IgD-negative memory B cell (primary cell): ENCODE results near the gene MYBPC2. TPM values are rescaled to one million over a fixed set of nuclear protein-coding genes. Genes with fewer than 3 reads are reported as not detected.
A peak's percentile ranks its signal among the peaks of the same experiment; 100 is the strongest.
"Not testable (repeated sequence)": the region's sequence is repeated elsewhere in the genome, so short reads cannot be mapped to it uniquely, and the experiment has no call there.

ENCODE experiments used
- H3K27ac Mint-ChIP-seq, 3 donors: one replicate each; pipeline ENCODE4 v1.8.0; 2020 to 2022; ENCODE audit warnings: mild to moderate bottlenecking in 3 of 3, mixed read lengths in 3 of 3, moderate library complexity in 1 of 3
- H3K27me3 Mint-ChIP-seq: one replicate; pipeline ENCODE4 v1.8.0; 2021; ENCODE audit warnings: mixed read lengths
- H3K36me3 Mint-ChIP-seq: one replicate; pipeline ENCODE4 v1.8.0; 2020; ENCODE audit warnings: mild to moderate bottlenecking, mixed read lengths
- H3K4me1 Mint-ChIP-seq, 3 donors: one replicate each; pipeline ENCODE4 v1.8.0; 2020 to 2022; ENCODE audit warnings: mixed read lengths in 3 of 3, mild to moderate bottlenecking in 1 of 3
- H3K4me3 Mint-ChIP-seq, 4 donors: one replicate each; pipeline ENCODE4 v1.8.0; 2020 to 2022; ENCODE audit warnings: mild to moderate bottlenecking in 4 of 4, mixed read lengths in 4 of 4, moderate library complexity in 3 of 4
- H3K9me3 Mint-ChIP-seq, 3 donors: one replicate each; pipeline ENCODE4 v1.8.0; 2020 to 2021; ENCODE audit warnings: mixed read lengths in 3 of 3, mild to moderate bottlenecking in 1 of 3
- polyA plus RNA-seq: library from polyadenylated mRNA; unstranded; fragments of 300-500 nt; fragmentation: Illumina TruSeq; gene quantifications from one replicate; pipeline ENCODE4 v1.2.3, GENCODE V29; 2021

The MYBPC2 gene
- polyA plus RNA-seq, result 1.3 TPM

DNA sequence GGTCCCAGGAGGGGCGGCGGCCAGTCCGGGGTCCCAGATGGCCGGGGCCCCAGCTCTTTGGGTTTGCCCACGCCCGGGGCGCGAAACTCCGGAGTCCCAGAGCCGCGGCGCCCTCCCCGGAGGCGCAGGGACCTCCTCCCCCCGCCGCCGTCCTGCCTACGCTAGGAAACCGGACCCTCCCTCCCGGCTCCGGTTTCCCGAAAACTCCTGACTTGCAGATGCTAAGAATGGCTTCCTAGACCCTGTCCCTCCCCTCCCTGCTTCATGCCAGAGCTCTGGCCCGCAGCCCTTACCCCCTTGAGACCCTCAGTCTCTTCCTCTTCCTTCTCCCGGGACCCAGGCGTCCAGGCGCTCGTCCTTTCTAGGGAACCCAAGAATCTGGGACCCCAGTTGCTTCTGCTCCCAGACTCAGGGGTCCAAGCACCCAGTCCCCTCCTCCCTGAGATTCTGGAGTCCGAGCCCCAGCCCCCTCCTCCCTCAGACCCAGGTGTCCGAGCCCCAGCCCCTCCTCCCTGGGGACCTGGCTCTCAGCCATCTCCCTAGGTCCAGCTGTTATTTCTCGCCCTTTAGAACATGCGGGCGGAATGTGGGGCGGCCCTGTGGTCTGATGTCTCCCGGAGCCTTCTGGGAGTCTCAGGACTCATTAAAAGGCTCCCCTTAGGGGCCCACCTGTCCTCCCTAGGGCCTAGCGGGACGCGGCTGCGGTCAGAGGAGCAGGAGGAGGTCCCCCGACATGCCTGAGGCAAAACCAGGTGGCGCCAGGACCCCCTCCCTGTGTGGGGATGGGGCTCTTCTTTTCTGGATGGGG is at the start of gene MYBPC2:
Gene MYBPC2 (plus strand): TSS at position 672 of the 808 bp plus-strand sequence. CDS start 62 bp downstream, at position 734.
- no peaks in the 10 kb centered on the region for H3K27me3 Mint-ChIP-seq
- peaks cover 30 to 44% (median 41%) of the 10 kb centered on the region in 3 donors for H3K4me1 Mint-ChIP-seq
- no peaks in the 10 kb centered on the region for H3K36me3 Mint-ChIP-seq
- H3K9me3 Mint-ChIP-seq, result no peaks in the 10 kb centered on the region
- H3K4me3 Mint-ChIP-seq, result peak within 1 kb of the TSS; percentile 90 to 96 (median 91)
- peak within 1 kb of the TSS; percentile 97 to 100 (median 100) for H3K27ac Mint-ChIP-seq

DNA sequence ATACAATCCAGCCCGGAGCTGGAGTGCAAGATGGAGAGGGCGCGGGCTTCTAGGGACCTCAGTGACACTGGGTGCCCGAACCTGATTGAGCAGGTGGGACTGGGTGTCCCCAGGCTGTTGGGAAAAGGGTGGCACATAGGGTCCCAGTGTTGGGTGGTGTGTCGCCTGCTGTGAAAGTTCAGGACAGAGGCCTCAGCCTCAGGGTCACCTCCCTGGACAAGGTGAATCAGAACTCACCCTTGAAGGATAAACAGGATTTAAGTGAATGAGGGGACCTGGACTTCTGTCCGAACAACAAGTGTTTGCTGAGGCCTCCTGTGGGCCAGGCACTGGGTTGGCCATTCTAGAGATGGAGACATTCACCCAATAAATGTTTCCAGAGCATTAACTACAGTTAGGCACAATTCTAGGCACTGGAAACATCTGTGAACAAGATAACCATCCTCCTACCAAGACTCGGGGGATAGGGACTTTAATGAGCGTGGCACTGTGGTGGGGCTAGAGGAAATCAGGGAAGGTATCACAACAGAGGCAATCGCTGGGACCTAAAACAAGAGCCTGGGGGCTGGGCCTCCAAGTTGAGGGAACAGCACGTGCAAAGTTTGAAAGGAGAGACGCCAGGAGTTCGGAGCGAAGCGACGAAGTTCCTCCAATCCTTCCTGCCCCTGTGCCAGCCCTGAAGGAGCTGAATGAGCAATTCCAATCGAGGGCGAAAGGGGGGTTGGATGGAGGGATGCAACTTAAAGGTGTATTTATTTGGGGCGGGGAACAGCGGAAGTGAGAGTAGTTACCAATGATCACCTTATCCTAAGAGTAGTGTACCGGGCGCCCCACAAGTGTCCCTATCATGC is 49.5 kb upstream of the MYBPC2 start:
- H3K4me1 Mint-ChIP-seq, result peaks cover 10 to 21% (median 16%) of the 10 kb centered on the region in 3 donors
- no peaks in the 10 kb centered on the region for H3K9me3 Mint-ChIP-seq
- H3K27ac Mint-ChIP-seq, result peak overlapping the region; percentile 93 to 97 (median 95)
- peak overlapping the region; percentile 76 to 98 (median 94) for H3K4me3 Mint-ChIP-seq
- peaks cover 4% of the 10 kb centered on the region for H3K36me3 Mint-ChIP-seq
- peaks cover 2% of the 10 kb centered on the region for H3K27me3 Mint-ChIP-seq

DNA sequence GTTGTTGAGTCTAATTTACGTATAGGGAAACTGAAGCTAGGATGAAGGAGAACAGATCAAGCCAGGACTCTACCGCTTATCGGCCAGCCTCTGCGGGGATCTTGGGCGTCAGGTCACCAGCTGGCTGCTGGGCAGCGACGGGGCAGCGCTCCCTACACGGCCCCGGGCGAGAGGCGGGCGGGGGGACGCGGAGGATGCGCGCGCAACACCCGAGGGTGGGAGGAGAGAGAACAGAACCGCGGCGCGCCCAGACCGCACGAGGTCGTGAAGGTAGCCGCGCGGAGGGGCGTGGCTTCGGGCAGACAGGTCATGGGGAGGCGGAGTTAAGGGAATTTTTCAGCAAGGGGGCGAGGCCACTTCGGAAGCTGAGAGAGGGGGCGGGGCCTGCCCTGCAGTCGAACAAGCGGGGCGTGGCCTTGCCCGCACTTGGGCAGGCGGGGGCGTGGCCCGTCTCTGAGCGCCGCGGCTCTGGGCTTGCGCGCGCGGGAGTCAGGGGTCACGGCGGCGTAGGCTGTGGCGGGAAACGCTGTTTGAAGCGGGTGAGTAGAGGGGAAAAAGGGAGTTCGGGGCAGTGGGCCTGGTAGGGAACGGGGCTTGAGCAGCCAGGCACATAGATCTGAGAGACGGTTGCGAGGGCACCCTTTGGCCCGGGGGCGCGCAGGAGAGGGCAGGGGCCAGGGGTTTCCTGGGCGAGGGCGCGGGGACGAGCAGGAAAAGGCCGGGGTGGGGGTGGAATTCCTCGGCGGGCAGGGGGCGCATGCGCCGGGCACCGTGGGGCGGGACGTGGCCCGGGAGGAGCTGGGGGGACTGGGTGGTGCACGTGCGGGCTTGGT is 48.6 kb upstream of the MYBPC2 start, which contains the start of gene POLD1:
Gene POLD1 (plus strand): TSS at position 496 of the 833 bp plus-strand sequence. CDS start 14,505 bp downstream, outside the sequence.
- peaks cover 2% of the 10 kb centered on the region for H3K27me3 Mint-ChIP-seq
- H3K9me3 Mint-ChIP-seq, result no peaks in the 10 kb centered on the region
- peak within 1 kb of the TSS; percentile 76 to 98 (median 94) for H3K4me3 Mint-ChIP-seq
- peak within 1 kb of the TSS; percentile 93 to 97 (median 95) for H3K27ac Mint-ChIP-seq
- peaks cover 4% of the 10 kb centered on the region for H3K36me3 Mint-ChIP-seq
- peaks cover 8 to 21% (median 16%) of the 10 kb centered on the region in 3 donors for H3K4me1 Mint-ChIP-seq

DNA sequence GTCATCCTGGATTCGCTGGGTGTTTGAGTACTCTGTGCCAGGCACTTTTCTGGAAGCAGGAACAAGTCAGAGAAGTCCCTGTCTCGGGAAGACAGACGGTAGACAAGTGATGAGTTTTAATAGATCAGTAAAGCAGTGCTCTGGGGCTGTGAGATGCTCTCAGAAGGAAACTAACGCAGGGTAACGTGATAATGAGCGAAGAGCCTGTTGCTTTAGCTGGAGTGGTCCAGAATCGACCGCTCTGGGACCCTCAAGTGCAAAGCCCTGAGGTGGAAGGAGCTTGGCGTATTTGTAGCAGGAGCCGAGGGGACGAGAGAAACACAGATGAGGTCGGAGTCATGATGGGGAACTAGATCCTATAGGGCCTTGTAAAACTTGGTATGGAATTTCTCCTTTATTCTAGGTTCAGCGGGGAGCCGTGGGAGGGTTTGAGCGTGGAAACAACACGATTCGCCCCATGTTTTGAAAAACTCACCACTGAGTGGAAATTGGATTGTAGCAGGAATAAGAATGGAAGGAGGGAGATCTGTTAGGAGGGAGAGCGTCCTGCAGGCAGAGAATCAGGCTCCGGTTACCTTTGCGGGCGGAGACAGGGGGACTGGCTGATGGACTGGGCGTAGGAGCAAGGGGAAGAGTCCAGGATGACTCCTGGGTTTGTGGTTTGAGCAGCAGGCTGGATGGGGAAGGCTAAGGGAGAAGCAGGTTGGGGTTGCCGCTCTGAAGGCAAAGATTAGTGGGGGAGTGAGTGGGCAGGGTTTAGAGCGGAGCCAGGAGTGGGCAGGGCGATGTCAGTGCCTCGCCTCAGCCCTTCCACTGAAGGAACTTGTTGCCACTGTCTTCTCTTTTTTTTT is 47.8 kb upstream of the MYBPC2 start:
- Mint-ChIP-seq H3K27ac (peak overlapping the region; percentile 93 to 97 (median 95)), H3K36me3 (peaks cover 2% of the 10 kb centered on the region), H3K9me3 (no peaks in the 10 kb centered on the region), H3K4me1 (peaks cover 6 to 21% (median 16%) of the 10 kb centered on the region in 3 donors), H3K4me3 (peak overlapping the region; percentile 76 to 98 (median 94)), H3K27me3 (peaks cover 2% of the 10 kb centered on the region)

DNA sequence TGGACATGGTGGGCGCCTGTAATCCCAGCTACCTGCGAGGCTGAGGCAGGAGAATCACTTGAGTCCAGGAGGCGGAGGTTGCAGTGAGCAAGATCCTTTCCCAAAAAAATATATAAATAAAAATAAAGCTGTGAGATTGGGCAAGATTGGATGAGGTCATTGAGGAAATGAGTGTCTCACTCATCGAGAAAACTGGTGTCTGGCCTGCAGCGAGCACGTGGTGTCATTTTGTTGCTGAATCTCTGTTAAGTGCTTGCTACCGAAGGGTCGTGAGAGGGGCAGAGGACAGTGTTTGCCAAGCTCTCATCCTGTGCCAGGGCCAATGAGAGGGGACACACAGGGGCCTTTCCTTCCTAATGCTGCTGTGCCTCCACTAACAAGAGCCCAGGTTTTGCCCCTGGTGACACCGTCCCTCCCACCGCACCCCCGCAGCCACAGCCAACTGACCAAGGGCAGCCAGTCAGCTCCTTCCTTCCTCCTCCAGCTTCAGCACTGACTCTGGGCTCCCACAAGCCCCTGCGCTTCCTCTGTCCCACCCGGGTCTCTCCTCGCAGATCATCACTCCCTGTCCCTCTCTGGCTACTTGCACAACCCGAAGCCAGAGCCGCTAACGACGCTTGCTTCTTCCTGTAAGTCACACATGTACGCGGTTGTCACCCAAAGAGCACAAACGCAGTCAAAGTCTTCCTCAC is 45.4 kb upstream of the MYBPC2 start:
- Mint-ChIP-seq H3K27me3 (peaks cover 2% of the 10 kb centered on the region), H3K4me1 (peaks cover 6 to 21% (median 16%) of the 10 kb centered on the region in 3 donors), H3K4me3 (peak overlapping the region in 1 of 4 donors; percentile 88), H3K36me3 (peaks cover 4% of the 10 kb centered on the region), H3K27ac (peak overlapping the region in 1 of 3 donors; percentile 79), H3K9me3 (no peaks in the 10 kb centered on the region)

DNA sequence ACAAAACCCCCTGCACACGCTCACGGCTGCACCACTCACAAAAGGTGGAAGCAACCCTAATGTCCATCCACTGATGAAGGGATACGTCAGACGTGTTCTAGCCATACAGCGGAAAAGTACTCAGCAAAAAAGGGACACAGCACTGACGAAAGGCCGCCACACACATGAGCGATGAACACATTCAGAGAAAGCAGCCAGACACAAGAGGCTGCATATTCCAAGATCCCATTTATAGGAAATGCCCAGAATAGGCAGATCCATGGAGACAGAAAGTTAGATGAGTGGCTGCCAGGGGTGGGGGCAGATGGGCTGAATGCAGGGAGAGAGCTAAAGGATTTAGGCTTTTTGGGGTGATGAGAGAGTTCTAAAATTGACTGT is 44.8 kb upstream of the MYBPC2 start:
- H3K4me3 Mint-ChIP-seq, result peak overlapping the region in 1 of 4 donors; percentile 88

DNA sequence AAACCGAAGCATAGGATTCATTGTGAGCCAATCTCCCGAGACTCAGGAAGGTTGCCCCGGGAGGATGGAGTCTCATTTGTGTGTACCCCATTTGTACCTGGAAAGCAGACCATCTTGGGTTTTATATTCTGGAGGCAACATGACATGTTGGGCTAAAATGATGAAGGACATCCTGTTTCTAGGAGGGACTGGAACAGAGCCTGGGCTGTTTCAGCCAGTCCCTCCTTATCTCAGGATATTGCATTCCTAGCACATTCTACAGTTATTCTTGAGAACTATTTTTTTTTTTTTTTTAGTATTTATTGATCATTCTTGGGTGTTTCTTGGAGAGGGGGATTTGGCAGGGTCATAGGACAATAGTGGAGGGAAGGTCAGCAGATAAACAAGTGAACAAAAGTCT is 42.4 kb upstream of the MYBPC2 start:
- H3K27me3 Mint-ChIP-seq, H3K4me1 Mint-ChIP-seq, H3K27ac Mint-ChIP-seq, H3K9me3 Mint-ChIP-seq, H3K4me3 Mint-ChIP-seq, H3K36me3 Mint-ChIP-seq: not testable (repeated sequence)

More for the DNA sequence above, 44.8 kb upstream of the MYBPC2 start:
- H3K36me3 Mint-ChIP-seq, result peaks cover 5% of the 10 kb centered on the region
- H3K9me3 Mint-ChIP-seq, result no peaks in the 10 kb centered on the region
- H3K27me3 Mint-ChIP-seq, result peaks cover 2% of the 10 kb centered on the region
- peaks cover 6 to 21% (median 16%) of the 10 kb centered on the region in 3 donors for H3K4me1 Mint-ChIP-seq
- H3K27ac Mint-ChIP-seq, result peak overlapping the region in 1 of 3 donors; percentile 79

DNA sequence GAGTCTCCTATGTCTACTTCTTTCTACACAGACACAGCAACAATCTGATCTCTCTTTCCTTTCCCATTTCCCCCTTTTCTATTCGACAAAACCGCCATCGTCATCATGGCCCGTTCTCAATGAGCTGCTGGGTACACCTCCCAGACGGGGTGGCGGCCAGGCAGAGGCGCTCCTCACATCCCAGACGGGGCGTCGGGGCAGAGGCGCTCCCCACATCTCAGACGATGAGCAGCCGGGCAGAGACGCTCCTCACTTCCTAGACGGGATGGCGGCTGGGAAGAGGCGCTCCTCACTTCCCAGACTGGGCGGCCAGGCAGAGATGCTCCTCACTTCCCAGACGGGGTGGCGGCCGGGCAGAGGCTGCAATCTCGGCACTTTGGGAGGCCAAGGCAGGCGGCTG is 41.7 kb upstream of the MYBPC2 start:
- H3K9me3 Mint-ChIP-seq, H3K4me1 Mint-ChIP-seq, H3K27ac Mint-ChIP-seq, H3K27me3 Mint-ChIP-seq, H3K4me3 Mint-ChIP-seq, H3K36me3 Mint-ChIP-seq: not testable (repeated sequence)

DNA sequence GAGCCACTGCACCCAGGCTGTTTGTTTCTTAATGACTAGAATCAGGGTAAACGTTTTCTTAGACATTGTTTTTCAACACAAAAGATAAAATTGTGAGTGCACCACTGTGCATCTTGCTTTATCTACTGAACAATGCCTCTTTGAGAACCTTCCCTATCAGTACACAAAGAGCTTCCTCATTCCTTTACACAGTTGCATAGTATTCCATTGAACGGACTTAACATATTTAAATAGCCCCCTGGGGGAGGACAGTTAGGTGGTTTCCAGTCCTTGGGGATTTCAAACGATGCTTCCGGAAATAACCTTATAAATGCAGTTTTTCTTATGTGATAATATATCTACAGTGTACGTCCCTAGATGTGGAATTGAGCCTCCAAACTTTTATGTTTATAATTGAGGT is 39.9 kb upstream of the MYBPC2 start:
- H3K27ac Mint-ChIP-seq, result no peak overlapping the region
- peaks cover 0 to 4% (median 4%) of the 10 kb centered on the region in 3 donors for H3K4me1 Mint-ChIP-seq
- no peaks in the 10 kb centered on the region for H3K9me3 Mint-ChIP-seq
- peaks cover 8% of the 10 kb centered on the region for H3K36me3 Mint-ChIP-seq
- no peaks in the 10 kb centered on the region for H3K27me3 Mint-ChIP-seq
- no peak overlapping the region for H3K4me3 Mint-ChIP-seq

DNA sequence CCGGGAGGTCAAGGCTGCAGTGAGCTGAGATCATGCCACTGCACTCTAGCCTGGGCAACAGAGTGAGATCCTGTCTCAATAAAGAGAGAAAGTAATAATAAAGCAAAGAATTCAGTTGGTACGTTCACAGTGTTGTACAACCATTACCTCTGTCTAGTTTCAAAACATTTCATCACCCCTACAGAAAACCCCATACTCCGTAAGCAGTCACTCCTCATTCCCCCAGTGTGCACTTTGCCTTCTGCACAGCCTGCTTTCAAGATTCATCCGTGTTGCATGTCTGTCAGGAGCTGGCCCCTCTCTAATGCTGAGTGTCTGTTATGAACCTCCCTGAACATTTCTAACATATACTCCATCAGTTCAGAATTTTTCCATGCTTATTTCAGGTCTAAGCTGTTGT is 39.1 kb upstream of the MYBPC2 start:
- peak overlapping the region in 1 of 3 donors; percentile 47 for H3K27ac Mint-ChIP-seq

DNA sequence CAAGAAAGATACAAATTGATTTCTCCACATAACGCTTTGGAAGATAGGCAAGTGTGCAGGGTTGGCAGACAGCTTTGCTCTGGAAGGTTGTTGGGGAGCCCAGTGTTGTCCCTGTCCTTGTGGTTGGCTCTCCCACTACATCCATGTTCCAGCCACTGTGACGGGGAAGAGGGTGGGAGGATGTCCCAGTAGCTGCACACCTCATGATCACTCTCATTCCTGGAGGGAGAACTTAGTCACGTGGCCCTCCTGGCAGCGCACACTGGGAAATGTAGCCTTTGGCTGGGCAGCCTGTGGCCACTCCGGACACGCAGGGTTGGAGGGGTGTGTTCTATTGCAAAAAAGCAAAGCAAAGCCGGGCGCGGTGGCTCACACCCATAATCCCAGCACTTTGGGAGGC is 38.7 kb upstream of the MYBPC2 start:
- H3K4me3 Mint-ChIP-seq, result no peak overlapping the region
- no peaks in the 10 kb centered on the region for H3K27me3 Mint-ChIP-seq

More for the DNA sequence above, 39.1 kb upstream of the MYBPC2 start:
- Mint-ChIP-seq H3K4me1 (peaks cover 0 to 4% (median 4%) of the 10 kb centered on the region in 3 donors), H3K27me3 (no peaks in the 10 kb centered on the region), H3K4me3 (no peak overlapping the region), H3K36me3 (peaks cover 8% of the 10 kb centered on the region), H3K9me3 (no peaks in the 10 kb centered on the region)

DNA sequence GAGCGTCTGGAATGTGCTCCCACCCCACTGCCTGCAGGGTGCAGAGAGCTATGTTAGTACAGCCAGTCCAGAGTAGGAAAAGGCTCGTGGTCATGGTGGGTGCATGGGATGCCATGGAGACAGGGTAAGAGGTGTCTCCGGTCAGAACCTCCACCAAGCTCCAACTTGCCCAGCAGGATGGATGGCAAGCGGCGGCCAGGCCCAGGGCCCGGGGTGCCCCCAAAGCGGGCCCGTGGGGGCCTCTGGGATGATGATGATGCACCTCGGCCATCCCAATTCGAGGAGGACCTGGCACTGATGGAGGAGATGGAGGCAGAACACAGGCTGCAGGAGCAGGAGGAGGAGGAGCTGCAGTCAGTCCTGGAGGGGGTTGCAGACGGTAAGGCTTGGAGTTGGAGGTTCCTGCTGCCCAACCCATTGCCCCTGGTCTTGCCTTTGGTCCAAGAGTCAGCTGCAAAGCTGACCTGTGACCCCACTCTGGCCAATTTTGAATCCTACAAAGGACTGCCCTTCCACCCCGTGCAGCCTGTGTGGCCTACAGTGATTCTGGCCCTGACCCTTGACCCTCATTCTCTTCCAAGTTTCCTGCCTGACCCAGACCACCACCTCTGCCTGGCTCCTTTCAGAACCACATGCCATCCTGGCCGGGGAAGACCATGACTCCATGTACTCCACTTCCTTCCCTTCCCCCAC is 33.9 kb upstream of the MYBPC2 start:
- H3K27ac Mint-ChIP-seq, result no peak overlapping the region
- H3K36me3 Mint-ChIP-seq, result peaks cover 5% of the 10 kb centered on the region
- no peak overlapping the region for H3K4me3 Mint-ChIP-seq
- H3K4me1 Mint-ChIP-seq, result peaks cover 0 to 5% (median 4%) of the 10 kb centered on the region in 3 donors
- H3K27me3 Mint-ChIP-seq, result no peaks in the 10 kb centered on the region
- no peaks in the 10 kb centered on the region for H3K9me3 Mint-ChIP-seq

More for the DNA sequence above, 38.7 kb upstream of the MYBPC2 start:
- Mint-ChIP-seq H3K27ac (peak overlapping the region in 1 of 3 donors; percentile 47), H3K4me1 (peaks cover 0 to 4% (median 4%) of the 10 kb centered on the region in 3 donors), H3K9me3 (no peaks in the 10 kb centered on the region), H3K36me3 (peaks cover 8% of the 10 kb centered on the region)

DNA sequence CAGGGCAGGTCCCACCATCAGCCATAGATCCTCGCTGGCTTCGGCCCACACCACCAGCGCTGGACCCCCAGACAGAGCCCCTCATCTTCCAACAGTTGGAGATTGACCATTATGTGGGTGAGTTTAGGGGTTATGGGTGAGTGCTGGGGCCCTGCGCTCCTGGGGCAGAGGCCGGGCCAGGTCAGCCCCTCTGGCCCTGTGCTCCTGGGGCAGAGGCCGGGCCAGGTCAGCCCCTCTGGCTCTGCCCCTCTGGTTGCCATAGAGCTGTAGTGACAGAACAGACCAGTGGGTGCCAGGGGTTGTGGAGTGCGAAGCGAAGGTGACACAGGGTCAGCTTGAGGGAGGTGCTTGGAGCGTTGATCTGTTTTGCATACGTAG is 33.3 kb upstream of the MYBPC2 start:
- Mint-ChIP-seq H3K27ac (peak overlapping the region in 1 of 3 donors; percentile 28), H3K4me1 (peaks cover 0 to 5% (median 4%) of the 10 kb centered on the region in 3 donors), H3K36me3 (peaks cover 3% of the 10 kb centered on the region), H3K9me3 (no peaks in the 10 kb centered on the region), H3K27me3 (no peaks in the 10 kb centered on the region), H3K4me3 (no peak overlapping the region)
